IPS DF 4.7 (cell line): ENCODE results near the gene TEX22.

Source experiments
- DNase-seq: peaks from one replicate; pipeline ENCODE4 v3.0.0-alpha.2; 2013; ENCODE audit warnings: low spot score; ENCODE audit errors: extremely low read depth

TEX22 gene

DNA sequence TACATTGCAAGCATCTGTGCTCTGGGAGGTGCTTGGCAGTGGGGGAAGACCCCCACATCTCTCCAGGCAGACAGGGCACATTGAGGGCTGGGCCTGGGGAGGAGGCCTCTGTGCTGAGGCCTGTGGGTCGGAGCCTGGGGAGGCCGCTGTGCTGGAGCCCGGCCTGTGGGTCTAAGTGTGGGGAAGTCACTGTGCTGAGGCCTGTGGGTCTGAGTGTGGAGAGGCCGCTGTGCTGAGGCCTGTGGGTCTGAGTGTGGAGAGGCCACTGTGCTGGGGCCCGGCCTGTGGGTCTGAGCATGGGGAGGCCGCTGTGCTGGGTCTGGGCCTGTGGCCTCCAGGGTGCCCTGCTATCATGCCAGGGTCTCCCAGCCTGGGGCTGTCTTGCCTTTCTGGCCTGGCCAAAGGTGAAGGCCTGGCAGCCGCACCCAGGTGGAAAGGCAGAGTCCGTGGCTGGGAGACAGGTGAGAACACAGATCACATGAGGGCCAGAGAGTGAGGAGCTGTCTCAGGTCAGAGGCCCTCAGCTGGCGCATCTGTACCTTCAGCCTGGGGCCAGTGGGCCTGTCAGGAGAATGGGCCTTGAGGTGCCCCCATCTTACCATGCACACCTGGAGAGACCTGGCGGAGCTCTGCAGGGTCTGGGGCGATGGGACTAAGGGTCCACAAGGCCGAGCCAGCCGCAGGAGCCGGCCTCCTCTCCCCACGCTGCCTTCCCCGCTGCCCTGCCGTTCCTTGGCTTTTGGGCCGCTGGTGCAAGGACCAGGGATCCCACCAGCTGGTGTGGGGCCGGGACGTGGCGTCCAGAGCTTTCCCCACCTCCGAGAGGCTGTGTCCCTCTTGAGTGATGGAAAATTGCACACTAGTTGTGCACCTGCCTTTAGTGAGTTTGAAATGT is 57.7 kb downstream of the TEX22 start:
- DNase-seq, result no peak

DNA sequence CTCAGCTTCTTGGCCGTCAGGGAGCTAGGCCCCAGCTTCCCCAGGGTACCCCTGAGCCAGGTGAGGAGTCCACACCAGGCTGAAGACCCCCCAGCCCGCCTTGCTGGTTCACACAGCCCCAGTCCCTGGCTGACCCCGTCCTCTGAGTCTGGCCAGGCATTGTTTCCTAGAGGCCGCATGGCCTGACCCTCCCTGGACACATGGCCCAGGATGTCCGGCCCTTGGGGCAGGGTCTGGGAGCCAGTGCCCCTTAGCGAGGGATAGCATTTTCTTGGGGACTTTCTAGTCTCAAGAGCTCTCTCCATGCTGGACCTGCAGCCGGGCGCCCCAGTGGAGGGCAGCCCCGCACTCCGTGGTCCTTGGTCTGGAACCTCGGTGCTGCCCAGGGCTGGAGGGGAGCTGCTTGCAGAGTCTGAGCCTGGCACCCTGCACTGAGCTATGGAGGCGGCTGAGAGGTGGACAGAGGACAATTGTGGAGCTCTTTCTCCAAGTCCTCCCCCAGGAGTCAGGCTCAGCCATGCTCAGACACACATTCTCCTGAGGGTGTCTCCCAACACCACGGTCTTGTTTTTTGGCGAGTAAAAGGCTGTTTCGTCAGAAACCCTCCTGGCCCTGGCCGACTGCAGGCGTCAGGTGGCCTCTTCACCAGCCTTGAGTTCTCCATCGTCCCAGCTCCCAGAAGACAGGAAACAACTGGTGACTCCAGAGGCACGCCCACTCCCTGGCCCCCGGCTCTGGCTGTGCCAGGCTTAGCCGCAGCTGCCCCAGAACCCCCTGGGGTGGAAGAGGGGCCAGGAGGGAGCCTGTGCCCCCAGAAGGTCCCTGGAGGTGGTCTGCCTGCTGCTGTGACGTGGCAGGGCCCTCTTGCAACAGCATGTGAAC is 58.6 kb downstream of the TEX22 start:
- DNase-seq, result no peak

GRCh38 chr14:105458010-105458409 is 59.7 kb downstream of the TEX22 start:
- no peak for DNase-seq

DNA sequence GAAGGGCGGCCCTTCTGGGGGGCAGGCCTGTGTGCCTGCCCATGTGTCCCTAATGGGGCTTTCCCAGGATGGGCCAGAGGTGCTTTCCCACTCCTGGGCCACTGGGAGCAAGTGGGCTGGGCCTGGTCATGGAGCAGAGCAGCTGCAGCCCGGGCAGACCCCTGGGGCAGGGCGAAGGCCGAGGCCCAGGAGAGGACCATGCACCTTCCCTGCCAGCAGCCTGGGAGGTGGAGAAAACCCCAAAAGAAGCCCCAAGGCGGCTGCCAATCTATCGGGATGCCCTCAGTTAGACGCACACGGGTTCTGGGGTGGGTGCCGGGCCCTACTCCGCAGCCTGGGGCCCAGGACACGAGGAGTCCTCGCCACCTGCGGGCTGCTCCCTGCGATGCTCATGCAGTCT is 60.2 kb downstream of the TEX22 start:
- DNase-seq, result no peak

- no peak for DNase-seq
Observed at GRCh38 chr14:105460116-105460515, 61.8 kb downstream of the TEX22 start.

DNA sequence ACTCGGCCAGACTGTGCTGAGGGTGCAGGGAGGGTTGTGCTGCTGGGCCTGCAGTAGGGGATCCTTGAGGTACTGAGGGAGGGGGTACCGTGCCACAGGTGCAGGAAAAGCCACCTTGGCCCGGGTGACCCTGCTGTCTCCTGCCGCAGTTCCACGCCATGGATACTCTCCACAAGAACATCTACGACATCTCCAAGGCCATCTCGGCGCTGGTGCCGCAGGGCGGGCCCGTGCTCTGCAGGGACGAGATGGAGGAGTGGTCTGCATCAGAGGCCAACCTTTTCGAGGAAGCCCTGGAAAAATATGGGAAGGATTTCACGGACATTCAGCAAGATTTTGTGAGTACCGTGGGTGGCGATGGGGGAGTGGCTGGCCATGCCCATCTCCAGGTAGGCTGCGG is 62.3 kb downstream of the TEX22 start:
- no peak for DNase-seq

DNA sequence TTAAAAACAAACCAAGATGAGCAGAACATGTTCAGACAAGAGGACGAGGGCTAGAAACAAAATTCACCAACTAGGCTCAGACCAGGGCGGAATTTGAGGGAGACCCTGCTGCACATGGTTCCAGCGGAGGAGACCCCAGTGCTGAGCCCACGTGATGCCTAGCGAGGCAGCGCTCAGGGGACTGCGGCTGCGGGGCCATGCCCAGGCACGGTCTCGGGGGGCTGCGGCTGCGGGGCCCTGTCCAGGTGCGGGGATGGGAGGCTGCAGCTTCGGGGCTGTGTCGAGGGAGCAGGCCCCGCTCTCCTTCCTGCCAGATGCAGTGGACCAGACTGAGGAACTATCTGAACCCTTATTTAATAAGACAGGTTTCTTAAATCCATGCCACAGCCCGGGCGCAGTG is 63.6 kb downstream of the TEX22 start:
- no peak for DNase-seq
